GM21717 (cell line): ENCODE measurements around the gene RITA1.
A peak's percentile ranks its signal among the peaks of the same experiment; 100 is the strongest.

Experiments
- ATAC-seq: cut with Tn5 transposase; IDR thresholded peaks from one replicate; pipeline ENCODE4 v1.9.1; 2021; ENCODE audit warnings: mild to moderate bottlenecking, moderate library complexity; ENCODE audit not compliant: unreplicated experiment

RITA1 gene

DNA sequence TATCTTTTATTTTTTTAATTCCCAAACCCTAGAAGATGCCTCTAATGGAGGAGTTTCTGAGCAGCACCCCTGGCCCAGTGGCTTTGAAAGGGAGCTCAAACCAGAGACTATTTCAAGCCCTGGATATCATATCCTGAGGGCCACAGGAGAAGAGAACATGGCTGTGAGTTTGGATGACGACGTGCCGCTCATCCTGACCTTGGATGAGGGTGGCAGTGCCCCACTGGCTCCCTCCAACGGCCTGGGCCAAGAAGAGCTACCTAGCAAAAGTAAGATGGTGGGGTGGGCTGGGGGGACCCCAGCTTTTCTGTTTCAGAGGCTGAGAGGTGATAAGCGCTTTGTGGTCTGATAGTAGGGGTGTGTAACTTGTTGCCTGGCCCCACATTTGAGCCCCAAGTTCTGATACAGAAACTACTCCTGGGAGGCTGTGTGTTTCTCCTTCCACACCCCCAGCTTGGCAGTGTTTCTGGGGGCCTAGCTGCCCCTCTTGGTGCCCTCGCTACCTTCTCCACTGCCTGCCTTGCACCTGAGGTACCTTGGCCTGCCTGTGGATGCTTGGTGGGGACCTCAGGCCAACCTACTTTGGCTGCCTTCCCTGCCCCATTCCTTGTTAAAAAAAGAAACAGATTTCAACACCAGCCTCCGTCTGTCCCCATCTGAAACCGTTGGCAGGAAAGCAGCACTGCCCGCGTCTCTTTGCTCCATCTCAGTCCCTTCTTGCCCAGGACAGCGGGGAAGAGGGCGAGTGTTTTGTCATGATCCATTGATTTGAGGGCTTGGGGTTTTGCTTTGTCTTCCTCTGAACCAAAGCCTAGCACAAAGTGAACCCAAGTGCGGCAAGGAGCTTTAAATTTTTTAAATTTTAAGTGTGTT lies 41.4 kb downstream of the RITA1 start:
- no peak for ATAC-seq

DNA sequence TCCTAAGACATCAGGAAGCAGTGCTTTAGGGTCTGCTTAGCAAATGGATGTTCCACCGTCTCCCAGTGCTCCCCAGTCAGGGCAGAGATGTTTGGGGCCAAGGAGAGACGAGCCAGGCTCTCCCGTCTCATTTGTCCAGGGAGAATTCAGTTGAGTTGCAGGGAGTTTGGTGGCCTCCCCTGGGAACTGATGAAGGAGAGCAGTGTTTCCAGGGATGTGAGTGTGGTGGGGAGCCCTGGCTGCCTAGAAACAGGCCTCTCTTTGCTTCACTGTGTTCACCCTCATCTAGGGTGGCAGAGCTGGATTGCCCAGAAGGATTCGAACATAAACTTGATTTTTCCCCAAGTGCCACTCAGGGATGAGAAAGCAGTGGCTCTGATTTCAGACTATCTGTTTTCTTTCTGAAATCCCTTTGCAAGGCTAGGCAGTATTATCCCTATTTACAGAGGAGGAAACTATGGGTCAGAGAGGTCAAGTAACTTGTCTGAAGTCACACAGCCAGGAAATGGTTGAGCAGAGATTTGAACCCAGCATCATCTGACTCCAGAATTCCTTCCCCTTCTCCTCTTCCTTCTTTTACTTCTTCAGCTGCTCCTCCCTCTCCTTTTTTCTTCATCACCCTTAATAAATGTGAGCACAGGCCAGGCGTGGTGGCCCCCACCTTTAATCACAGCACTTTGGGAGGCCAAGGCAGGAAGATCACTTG lies 42.3 kb downstream of the RITA1 start:
- no peak for ATAC-seq

DNA sequence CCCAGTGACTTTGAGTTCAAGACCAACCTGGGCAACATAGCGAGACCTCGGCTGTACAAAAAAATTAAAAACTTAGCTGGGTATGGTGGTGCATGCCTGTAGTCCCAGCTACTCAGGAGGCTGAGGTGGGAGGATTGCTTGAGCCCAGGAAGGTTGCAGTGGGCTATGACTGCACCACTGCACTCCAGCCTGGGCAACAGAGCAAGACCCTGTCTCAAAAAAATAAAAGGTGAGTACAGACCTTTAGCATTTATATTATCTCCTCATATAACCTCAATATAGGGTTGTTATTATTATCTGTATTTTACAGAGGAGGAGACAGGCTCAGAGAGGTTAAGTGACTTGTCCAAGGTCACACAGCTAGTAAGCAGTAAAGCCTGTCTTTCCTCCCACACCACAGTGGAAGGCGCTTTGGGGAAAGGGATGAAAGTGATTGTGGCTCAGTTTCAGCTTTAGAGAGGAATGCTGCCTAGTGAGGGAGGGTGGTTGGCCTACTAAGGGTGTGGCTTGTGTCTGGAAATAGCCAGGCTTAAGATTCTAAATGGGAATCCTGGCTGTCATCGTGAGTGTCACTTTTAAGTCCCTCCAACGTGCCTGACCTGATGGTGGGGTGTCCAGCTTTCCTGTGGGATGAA lies 43.0 kb downstream of the RITA1 start:
- ATAC-seq, result no peak

DNA sequence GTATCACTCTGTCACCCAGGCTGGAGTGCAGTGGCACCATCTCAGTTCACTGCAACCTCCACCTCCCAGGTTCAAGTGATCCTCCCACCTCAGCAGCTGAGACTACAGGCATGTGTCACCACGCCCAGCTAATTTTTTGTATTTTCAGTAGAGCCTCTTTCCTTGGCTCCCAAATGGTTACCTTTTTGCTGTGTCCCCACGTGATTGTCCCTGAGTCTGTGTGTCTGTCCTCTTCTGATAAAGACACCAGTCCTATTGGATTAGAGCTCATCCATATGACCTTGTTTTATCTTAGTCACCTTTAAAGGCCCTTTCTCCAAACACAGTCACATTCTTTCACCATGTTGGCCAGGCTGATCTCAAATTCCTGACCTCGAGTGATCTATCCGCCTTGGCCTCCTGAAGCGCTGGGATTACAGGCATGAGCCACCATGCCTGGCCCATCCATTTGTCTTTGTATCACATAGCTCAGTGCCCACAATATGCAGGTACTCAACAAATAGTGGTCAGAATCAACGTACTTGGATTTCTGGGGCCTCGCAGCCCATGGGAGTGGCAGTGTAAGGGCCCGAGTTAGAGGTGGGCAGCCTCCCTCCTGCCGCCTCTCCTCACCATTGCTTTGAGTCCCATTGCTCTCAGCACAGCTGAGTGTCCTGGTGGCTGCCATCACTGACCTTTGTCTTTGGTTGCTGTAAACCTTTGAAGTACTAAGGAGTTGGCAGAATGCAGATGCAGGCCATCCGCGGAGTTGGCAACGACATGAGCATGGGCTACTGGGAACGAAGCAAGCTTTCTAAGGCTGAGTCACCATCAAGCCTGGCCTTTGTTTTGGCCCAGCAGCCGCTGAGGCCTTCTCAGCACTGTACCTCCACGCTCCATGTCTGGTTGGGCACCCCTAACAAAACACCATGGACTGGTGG lies 45.1 kb downstream of the RITA1 start:
- peak; percentile 1 for ATAC-seq

DNA sequence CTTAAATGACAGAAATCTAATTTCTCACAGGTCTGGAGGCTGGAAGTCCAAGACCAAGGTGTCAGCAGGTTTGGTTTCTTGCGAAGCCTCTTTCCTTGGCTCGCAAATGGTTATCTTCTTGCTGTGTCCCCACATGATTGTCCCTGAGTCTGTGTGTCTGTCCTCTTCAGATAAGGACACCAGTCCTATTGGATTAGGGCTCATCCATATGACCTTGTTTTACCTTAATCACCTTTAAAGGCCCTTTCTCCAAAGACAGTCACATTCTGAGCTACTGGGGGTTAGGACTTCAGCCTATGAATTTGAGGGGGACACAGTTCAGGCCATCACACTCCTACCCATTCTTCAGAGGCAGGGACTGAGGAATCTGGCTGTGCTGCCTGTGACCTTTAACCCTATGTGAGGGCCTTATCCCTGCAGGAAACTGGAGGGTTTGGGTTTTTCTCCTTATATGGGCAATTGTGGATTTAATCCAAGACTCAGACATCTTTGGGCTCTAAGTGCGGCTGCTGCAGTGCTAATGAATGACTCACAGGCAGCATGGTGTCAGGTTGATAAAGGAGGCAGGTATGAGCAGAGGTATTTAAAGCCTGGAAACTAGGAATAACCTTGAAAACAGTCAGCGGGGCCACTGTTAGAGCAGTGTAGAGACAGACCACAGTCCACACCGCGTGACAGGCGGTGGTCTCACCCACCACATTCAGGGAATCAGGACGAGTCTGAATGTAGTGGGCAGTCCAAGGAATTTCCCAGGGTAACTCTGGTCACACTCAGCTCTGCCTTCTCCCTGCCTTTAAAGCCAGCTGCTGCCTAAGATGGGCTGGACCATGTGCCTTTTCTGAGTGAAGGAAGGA lies 45.9 kb downstream of the RITA1 start:
- no peak for ATAC-seq

DNA sequence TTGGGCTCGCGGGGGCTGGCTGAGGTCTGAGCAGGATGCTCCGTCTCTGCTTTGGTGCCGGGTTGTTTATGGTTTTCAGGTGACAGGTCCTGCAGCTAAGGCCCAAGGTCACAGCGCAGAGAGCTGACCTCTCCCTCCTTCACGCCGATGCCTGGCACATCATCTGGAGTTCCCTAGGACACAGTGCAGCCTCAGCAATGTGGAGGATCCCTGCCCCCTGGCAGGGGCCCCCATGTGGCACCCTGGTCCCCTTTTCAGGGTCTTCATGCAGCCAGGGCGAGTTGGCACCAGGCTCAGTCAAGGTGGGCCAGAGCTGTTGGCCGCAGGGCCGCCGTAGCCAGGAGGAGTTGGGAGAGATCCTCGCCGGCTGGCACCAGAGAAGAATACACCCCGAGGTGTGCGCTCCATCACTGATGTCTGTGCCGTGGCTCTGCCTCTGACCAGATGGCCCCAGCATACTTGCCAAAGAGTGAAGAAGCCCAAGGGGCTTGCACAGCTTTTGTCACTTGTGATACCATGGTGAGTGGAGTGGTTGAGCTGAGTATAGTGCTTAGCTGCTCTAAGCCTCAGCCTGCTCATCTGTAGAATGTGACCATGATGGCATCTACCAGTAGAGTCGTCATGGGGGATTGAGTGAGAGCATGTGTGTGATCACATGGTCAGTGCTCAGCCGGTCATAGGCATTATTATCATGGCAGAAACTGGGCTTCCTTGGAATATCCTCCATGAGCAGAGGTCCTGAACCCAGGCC lies 46.7 kb downstream of the RITA1 start:
- no peak for ATAC-seq

DNA sequence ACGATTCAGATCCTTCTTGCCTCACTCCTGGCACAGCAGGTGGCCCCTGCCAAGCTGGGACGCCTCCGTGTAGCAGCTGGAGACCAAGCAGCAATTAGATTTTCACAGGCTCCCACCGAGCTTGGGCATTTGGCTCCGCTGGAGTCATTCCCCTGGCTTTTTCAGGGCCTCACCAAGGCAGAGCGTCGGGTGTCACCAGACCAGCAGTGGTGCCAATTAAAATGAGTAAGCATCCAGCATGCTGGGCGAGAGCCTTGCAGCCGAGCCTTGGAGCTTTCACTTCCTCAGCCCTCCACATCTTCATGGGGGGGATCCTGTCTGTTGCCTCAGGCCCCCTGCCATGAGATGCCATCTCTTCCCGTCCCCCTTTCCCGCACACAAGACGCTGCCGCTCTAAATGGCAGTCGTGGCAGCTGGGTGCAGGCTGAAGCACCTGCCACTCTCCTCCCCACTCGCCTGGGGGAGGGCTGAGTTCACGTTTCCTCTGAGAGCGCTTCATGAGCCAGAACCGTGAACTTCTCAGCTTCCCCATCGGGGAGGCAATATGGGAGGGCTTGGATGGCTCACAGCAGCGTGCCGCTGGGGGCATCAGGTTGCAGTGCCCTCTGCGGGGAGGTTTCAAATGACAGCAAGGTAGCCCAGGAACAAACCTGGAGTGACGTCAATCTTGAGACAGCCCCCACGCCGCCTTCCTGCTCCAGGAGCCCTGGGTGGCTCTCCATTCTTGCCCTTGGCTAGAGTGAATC lies 47.5 kb downstream of the RITA1 start:
- peak; percentile 70 for ATAC-seq

DNA sequence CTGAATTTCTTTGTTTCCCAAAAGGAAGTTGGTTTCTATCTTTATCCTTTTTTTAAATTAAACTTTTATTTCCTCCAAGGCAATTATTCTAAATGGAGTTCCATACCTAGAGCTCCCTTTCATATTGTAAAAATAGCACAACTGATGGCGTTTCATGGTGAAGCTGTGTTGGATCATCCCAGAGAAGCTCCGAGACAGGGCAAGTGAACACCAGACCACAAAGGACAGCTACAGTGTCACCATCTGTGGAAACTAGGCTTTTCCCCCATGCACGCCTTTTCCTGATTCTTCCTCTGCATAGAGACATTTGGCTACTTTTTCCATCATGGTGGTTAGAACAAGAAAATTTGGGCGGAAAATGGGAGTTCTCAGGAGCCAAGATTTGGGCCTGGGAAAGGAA lies 48.4 kb downstream of the RITA1 start:
- ATAC-seq, result no peak

DNA sequence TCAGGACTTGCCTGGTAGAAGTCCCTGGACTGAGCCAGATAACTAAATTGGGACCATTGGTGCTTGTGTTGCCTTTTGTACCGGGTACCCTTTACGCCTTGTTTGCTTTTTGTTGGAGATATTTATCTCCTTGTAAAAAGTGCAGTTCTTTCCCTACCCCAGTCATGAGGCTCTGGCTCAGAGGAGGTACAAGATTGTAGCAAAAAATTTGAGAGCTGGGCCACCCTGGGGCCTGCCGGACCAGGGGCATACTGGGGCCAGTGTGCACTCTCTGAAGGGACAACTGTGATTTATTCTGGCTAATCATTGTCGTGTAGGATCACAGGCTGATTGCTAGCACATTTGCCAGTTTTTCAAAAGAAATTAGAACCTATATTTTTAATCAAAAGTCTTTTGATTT lies 49.0 kb downstream of the RITA1 start:
- ATAC-seq, result no peak

DNA sequence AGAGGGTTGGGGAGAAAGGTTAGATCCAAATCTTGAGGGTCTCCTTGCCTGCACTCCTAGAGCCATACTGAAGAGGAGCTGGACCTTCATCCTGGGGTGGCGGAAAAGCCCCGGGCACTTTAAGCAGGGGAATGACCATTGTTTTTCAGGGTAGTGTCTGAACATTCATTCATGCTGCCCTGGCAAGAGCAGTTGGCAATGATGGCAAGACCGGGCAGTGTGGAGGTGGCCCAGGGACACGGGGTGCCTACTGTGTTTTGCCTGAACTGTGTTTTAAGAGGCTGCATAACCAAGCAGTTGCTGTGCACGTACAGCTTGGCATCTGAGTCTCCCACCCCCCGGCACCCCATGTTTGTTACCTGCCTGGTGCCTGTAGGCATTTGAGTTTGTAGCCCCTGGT lies 50.5 kb downstream of the RITA1 start:
- ATAC-seq, result no peak

DNA sequence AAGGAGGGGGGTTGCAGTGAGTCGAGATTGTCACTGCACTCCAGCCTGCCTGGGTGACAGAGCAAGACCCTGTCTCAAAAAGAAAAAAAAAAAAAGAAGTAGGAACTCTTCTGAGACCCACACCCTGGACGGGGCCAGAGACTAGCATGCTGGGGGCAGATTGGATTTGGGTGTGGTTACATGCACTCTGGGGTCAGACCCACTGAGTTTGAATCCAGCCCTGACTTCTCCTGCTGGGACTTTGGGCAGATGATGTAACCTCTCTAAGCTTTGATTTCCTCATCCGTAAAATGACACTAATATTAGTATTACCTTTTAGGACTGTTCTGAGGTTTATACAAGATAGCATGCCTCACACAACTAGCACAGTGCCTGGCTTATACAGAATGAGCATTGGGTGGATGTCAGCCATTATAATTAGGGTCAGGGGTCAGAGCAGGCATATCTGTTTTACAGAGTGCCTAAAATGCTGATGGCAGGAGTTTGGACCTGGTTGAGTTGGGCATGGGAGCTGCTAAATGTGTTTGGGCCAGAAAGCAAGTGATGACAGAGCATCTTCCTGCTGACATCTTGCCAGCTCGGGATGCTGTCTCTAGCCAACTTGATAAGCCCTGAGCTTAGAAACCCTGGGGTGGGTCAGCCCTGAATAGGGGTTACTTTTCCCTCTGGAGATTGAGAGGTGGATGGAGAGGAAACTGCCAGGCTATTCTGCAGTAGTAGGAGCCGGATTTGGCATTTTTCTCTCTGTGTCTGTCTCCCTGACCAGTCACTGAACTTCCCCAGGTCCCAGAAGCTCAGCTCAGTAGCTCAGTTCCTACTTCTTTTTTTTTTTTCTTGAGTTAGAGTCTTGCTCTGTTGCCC lies 51.2 kb downstream of the RITA1 start:
- no peak for ATAC-seq

DNA sequence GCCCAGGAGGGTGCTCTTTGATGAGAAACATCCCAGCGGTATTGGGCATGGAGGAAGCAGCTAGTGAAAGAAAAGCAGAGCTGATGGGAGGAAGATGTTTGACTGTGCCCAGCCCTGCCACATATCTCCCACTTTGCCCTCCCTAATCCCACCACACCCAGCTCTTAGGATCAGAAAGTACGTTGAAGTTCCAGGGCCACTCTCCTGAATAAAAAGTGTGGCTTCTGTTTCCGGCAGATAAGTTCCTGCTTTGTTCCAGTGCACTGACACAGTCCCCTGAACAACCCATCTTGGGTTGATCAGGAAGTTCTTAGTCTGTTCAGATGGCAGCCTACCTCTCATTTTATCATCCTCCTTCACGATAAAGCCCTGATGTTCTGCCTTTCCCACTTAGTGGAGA lies 52.2 kb downstream of the RITA1 start:
- ATAC-seq, result no peak

DNA sequence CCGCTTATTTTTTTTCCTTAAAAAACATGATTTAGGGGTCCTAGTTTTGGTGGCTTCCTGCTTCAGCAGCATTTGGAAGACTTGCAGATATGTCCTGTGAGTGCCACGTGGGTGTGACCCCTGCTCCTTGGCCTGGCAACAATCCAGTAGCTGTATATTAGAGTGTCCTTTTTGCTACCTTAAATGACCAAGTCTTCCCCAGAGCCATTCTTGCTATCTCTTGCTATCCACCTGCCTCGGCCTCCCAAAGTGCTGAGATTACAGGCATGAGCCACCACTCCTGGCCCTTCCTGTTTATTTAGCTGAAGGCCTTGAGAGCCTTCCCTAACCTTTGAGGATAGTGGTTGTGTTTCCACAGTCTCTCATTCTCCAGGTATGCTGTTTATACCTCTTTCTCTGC lies 52.8 kb downstream of the RITA1 start:
- ATAC-seq, result no peak

DNA sequence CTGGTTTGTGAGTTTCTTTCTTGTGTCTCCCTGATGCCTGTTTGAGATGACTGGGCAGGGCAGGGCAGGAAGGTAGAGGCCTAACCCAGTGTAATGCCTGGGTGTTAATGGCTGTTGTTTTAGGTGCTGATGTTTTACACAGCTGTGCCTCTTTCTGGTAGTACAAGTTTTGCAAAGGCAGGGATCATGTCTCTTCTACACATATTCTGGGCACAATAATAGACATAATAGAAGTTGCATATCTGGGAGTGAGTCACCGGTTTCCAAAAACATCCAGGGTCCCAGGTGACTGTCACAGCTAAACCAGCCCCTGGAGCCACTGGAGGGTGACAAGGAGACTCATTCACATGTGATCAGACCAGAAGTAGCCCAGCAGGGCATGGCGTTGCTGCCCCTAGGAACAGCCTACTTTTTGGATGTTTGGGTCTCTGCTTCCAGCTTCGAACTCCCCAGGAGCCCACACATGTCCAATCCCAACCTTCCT lies 53.8 kb downstream of the RITA1 start:
- ATAC-seq, result no peak

DNA sequence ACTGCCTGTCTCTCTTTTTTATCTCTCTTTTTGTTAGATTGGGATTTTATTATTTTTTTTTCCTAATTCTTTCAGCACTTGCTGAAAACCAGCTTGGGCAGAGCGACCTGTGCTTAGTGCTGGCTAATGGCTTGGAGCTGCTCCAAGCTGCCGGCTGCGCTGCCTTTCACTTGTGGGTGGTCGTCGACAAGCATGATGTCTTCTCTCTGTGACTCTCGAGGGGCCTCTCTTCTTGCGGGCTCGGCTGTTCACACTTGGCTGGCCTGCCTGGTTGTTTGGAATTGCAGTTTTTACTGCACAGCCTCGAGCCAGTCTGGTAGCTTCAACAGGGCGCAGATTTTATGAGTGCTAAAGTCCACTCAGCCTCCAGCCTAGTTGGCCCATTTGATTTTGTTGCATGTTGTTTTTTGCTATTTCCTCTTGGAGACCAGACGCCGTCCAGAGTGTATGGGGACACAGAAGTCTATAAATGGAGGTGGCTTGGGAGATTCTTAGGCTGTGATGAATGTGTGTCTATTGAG lies 54.4 kb downstream of the RITA1 start:
- ATAC-seq, result no peak

DNA sequence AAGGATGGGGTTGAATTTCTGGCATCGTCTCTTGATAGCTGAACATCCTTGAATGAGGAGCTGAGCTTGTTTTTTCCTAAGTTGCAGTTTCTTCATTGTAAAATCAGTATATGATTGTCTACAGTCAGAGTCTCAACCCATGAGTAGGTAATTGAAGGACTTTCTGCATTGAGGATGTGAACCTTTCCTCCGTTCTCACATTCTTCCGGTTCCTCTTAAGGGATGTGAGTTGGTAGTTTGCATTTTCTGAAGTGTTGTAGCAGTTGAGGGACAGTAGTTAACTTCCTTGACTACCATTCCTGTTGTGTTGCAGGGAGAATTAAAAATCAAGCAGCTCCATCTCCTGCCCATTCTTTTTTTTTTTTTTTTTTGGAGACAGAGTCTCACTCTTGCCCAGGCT lies 54.9 kb downstream of the RITA1 start:
- no peak for ATAC-seq
